ENCODE measurements around the gene BRF1. TPM values are rescaled to one million over a fixed set of nuclear protein-coding genes. Genes with fewer than 3 reads are reported as not detected.

Gene BRF1
- total and polyA plus RNA-seq, 2 of the 13 experiments (the other 11 are each of a cell fraction or from before 2014, with no cell fraction given), result 5.1 to 11.0 TPM

DNA sequence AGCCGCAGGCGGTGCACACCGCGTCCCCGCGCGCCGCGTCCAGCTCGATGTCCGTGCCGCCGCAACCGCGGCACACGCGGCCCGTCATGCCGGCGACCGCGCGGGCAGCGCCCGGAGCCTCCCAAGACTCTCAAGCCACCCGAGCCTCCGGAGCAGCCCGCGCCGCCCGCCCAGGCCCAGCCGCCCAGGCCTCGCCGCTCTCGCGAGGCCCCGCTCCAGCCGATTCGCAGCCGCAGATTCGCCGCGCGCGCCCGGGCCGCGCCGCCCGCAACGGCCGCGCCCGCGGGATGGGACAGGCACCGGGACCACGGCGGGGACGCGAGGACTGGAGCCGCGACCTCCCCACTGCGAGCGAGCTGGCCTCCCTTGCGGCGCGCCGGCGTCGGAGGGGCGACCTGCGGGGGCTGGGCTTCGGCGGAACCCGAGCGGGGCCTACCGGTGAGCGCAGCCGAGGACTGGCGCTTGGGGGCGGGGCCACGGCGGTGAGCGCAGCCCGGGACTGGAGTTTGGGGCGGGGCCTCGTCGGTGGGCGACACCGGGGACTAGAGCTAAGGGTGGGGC, at the start of gene BRF1 (continued):
- TF ChIP-seq, protein P1, sequence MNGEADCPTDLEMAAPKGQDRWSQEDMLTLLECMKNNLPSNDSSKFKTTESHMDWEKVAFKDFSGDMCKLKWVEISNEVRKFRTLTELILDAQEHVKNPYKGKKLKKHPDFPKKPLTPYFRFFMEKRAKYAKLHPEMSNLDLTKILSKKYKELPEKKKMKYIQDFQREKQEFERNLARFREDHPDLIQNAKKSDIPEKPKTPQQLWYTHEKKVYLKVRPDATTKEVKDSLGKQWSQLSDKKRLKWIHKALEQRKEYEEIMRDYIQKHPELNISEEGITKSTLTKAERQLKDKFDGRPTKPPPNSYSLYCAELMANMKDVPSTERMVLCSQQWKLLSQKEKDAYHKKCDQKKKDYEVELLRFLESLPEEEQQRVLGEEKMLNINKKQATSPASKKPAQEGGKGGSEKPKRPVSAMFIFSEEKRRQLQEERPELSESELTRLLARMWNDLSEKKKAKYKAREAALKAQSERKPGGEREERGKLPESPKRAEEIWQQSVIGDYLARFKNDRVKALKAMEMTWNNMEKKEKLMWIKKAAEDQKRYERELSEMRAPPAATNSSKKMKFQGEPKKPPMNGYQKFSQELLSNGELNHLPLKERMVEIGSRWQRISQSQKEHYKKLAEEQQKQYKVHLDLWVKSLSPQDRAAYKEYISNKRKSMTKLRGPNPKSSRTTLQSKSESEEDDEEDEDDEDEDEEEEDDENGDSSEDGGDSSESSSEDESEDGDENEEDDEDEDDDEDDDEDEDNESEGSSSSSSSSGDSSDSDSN (CRISPR knock-in tag; IDR thresholded peaks at IDR 0.05), result no peak; the same call in 1 of the 2 replicates
- TF ChIP-seq ZNF841 (CRISPR knock-in tag; IDR thresholded peaks at IDR 0.05; ENCODE audit: borderline replicate concordance) (no peak; the same call in 1 of the 2 replicates), SKI (IDR thresholded peaks at IDR 0.05; ENCODE audit: partially characterized antibody) (peak; percentile 65), ZC3H4 (CRISPR knock-in tag; IDR thresholded peaks at IDR 0.05; ENCODE audit: borderline replicate concordance) (no peak), IRF2 (CRISPR knock-in tag; IDR thresholded peaks at IDR 0.05) (no peak), PHF20 (CRISPR knock-in tag; IDR thresholded peaks at IDR 0.05) (0 out of 2 replicates have a peak, but pooled peaks have one; percentile 0), POLR2A (IDR thresholded peaks at IDR 0.05; ENCODE audit: insufficient read depth in 1 of 2, low read depth in 2 of 2, low read length in 2 of 2) (peak in 1 of 2 experiments; percentile 63; a peak in 1 of 4 replicates), ZNF329 (CRISPR knock-in tag; IDR thresholded peaks at IDR 0.05; ENCODE audit: low read depth) (no peak), ZSCAN25 (CRISPR knock-in tag; IDR thresholded peaks at IDR 0.05) (peak; percentile 40; the same call in 1 of the 2 replicates), ZC3H13 (CRISPR knock-in tag; IDR thresholded peaks at IDR 0.05) (0 out of 2 replicates have a peak, but pooled peaks have one; percentile 53), PHF8 (CRISPR knock-in tag; IDR thresholded peaks at IDR 0.05) (0 out of 2 replicates have a peak, but pooled peaks have one; percentile 4), ZSCAN9 (CRISPR knock-in tag; IDR thresholded peaks at IDR 0.05; ENCODE audit: borderline replicate concordance) (no peak), HOXA9 (CRISPR knock-in tag; IDR thresholded peaks at IDR 0.05; ENCODE audit: borderline replicate concordance) (peak; percentile 82; the same call in 1 of the 2 replicates), ZNF776 (CRISPR knock-in tag; IDR thresholded peaks at IDR 0.05) (0 out of 2 replicates have a peak, but pooled peaks have one; percentile 41), ZNF616 (CRISPR knock-in tag; IDR thresholded peaks at IDR 0.05; ENCODE audit: low read depth) (0 out of 2 replicates have a peak, but pooled peaks have one; percentile 11), ZSCAN29 (CRISPR knock-in tag; conservative IDR thresholded peaks at IDR 0.05) (peak; percentile 27; the same call in 1 of the 2 replicates), ZEB1 (IDR thresholded peaks at IDR 0.05; ENCODE audit: insufficient replicate concordance, low read depth) (no peak), ZNF737 (CRISPR knock-in tag; IDR thresholded peaks at IDR 0.05; ENCODE audit: borderline replicate concordance) (no peak)
- TF ChIP-seq, protein P2, sequence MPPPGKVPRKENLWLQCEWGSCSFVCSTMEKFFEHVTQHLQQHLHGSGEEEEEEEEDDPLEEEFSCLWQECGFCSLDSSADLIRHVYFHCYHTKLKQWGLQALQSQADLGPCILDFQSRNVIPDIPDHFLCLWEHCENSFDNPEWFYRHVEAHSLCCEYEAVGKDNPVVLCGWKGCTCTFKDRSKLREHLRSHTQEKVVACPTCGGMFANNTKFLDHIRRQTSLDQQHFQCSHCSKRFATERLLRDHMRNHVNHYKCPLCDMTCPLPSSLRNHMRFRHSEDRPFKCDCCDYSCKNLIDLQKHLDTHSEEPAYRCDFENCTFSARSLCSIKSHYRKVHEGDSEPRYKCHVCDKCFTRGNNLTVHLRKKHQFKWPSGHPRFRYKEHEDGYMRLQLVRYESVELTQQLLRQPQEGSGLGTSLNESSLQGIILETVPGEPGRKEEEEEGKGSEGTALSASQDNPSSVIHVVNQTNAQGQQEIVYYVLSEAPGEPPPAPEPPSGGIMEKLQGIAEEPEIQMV (CRISPR knock-in tag; IDR thresholded peaks at IDR 0.05; ENCODE audit: low read depth), result peak; percentile 70; the same call in 1 of the 2 replicates
- TF ChIP-seq, protein P3, sequence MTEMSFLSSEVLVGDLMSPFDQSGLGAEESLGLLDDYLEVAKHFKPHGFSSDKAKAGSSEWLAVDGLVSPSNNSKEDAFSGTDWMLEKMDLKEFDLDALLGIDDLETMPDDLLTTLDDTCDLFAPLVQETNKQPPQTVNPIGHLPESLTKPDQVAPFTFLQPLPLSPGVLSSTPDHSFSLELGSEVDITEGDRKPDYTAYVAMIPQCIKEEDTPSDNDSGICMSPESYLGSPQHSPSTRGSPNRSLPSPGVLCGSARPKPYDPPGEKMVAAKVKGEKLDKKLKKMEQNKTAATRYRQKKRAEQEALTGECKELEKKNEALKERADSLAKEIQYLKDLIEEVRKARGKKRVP (CRISPR knock-in tag; IDR thresholded peaks at IDR 0.05), result no peak
- TF ChIP-seq, protein P4, sequence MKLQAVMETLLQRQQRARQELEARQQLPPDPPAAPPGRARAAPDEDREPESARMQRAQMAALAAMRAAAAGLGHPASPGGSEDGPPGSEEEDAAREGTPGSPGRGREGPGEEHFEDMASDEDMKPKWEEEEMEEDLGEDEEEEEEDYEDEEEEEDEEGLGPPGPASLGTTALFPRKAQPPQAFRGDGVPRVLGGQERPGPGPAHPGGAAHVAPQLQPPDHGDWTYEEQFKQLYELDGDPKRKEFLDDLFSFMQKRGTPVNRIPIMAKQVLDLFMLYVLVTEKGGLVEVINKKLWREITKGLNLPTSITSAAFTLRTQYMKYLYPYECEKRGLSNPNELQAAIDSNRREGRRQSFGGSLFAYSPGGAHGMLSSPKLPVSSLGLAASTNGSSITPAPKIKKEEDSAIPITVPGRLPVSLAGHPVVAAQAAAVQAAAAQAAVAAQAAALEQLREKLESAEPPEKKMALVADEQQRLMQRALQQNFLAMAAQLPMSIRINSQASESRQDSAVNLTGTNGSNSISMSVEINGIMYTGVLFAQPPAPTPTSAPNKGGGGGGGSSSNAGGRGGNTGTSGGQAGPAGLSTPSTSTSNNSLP (IDR thresholded peaks at IDR 0.05; ENCODE audit: low read depth, low read length), result no peak
- TF ChIP-seq, protein P5, sequence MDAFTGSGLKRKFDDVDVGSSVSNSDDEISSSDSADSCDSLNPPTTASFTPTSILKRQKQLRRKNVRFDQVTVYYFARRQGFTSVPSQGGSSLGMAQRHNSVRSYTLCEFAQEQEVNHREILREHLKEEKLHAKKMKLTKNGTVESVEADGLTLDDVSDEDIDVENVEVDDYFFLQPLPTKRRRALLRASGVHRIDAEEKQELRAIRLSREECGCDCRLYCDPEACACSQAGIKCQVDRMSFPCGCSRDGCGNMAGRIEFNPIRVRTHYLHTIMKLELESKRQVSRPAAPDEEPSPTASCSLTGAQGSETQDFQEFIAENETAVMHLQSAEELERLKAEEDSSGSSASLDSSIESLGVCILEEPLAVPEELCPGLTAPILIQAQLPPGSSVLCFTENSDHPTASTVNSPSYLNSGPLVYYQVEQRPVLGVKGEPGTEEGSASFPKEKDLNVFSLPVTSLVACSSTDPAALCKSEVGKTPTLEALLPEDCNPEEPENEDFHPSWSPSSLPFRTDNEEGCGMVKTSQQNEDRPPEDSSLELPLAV (CRISPR knock-in tag; conservative IDR thresholded peaks at IDR 0.05; ENCODE audit: low read depth), result 0 out of 2 replicates have a peak, but pooled peaks have one; percentile 44

All from HepG2 (cell line).